GM12878 (cell line): ENCODE data around the gene GOLGA8B. TPM values are rescaled to one million over a fixed set of nuclear protein-coding genes. Genes with fewer than 3 reads are reported as not detected.
A peak's percentile ranks its signal among the peaks of the same experiment; 100 is the strongest.
"Not testable (repeated sequence)": the region's sequence is repeated elsewhere in the genome, so short reads cannot be mapped to it uniquely, and the experiment has no call there.

Experiments
- ATAC-seq: fragments of 200-7000 bp; cut with Tn5 transposase; 3 replicates; pipeline ENCODE4 v1.9.1; 2020; ENCODE audit warnings: mild to moderate bottlenecking, moderate library complexity
- BruUV-seq: library from RNA; stranded (reverse); fragments of 400-500 nt; replicated peaks from 2 replicates; lab custom pipeline; 2021; lab: Mats Ljungman, UMichigan
- CTCF ChIA-PET: fragments of 300-600 bp; sonication (Branson Sonifier 250); formaldehyde crosslinking; extraction: SDS; loops from one replicate; lab custom pipeline; 2021; ENCODE audit warnings: inconsistent platforms; lab: Yijun Ruan, JAX
- POLR2A ChIA-PET: fragments of 350-600 bp; formaldehyde crosslinking; extraction: SDS; loops from one replicate; lab custom pipeline; 2021; ENCODE audit warnings: inconsistent platforms; lab: Charles Lee
- RAD21 ChIA-PET: fragments of 300-600 bp; sonication (Branson Sonifier 250); formaldehyde crosslinking; loops from one replicate; lab custom pipeline; 2023; ENCODE audit warnings: antibody characterized with exemption; ENCODE audit not compliant: unreplicated experiment; lab: Charles Lee
- SMC1A ChIA-PET: fragments of 300-600 bp; sonication (Branson Sonifier 250); formaldehyde crosslinking; loops from one replicate; lab custom pipeline; 2023; ENCODE audit not compliant: unreplicated experiment, uncharacterized antibody; lab: Charles Lee
- DNase-seq: peaks from one replicate; pipeline ENCODE4 v3.0.0-alpha.2; 2011; ENCODE audit warnings: low read depth, low spot score
- FAIRE-seq: peaks from 3 replicates; lab custom pipeline; 2011; peaks lifted over from hg19 to GRCh38; lab: Jason Lieb, UNC
- H2AFZ ChIP-seq: 2 replicates; pipeline ENCODE4 v1.6.0; 2011; ENCODE audit warnings: low read depth, low read length, control low read depth; ENCODE audit not compliant: control insufficient read depth
- H3K27ac ChIP-seq: 2 replicates; pipeline ENCODE4 v1.5.1; 2011; ENCODE audit warnings: control low read depth; ENCODE audit not compliant: control insufficient read depth, insufficient read depth
- H3K27me3 ChIP-seq, 2 experiments: replicated peaks in 1 of 2; 2 replicates each; pipeline versions ENCODE4 v1.6.0 to v1.6.1; 2011; ENCODE audit warnings: low read length in 1 of 2; ENCODE audit not compliant: control insufficient read depth in 2 of 2, insufficient read depth in 2 of 2
- H3K36me3 ChIP-seq, 2 experiments: 2 replicates each; pipeline ENCODE4 v1.5.1; 2011; ENCODE audit warnings: low read length in 1 of 2; ENCODE audit not compliant: control insufficient read depth in 2 of 2, insufficient read depth in 2 of 2
- H3K4me1 ChIP-seq: 2 replicates; pipeline ENCODE4 v1.6.1; 2011; ENCODE audit warnings: mild to moderate bottlenecking, low read length, moderate library complexity, mixed read lengths; ENCODE audit not compliant: control insufficient read depth, insufficient read depth
- H3K4me2 ChIP-seq: 2 replicates; pipeline ENCODE4 v1.6.0; 2011; ENCODE audit warnings: control low read depth; ENCODE audit not compliant: control insufficient read depth, insufficient read depth
- H3K4me3 ChIP-seq: fragments of 200-600 bp; sonication (generic); 2 replicates; pipeline ENCODE4 v1.5.1; 2016
- H3K79me2 ChIP-seq: 2 replicates; pipeline ENCODE4 v1.6.0; 2011; ENCODE audit warnings: low read length; ENCODE audit not compliant: control insufficient read depth, insufficient read depth
- H3K9ac ChIP-seq: 2 replicates; pipeline ENCODE4 v1.8.0; 2011; ENCODE audit warnings: low read length, control low read depth, mixed read lengths; ENCODE audit not compliant: control insufficient read depth, insufficient read depth
- H3K9me3 ChIP-seq: replicated peaks from 3 replicates; pipeline ENCODE4 v1.5.1; 2011; ENCODE audit warnings: mild to moderate bottlenecking, low read length; ENCODE audit not compliant: control insufficient read depth, insufficient read depth
- H4K20me1 ChIP-seq: 2 replicates; pipeline ENCODE4 v1.6.0; 2011; ENCODE audit not compliant: control insufficient read depth, insufficient read depth
- ASH2L ChIP-seq: fragments of 300-600, 200-600 bp; sonication (generic); IDR thresholded peaks from 2 replicates; pipeline ENCODE4 v1.6.1; 2017; ENCODE audit warnings: low read depth, mild to moderate bottlenecking, borderline replicate concordance
- ATF2 ChIP-seq: IDR thresholded peaks from 2 replicates; pipeline ENCODE4 v1.6.1; 2012; ENCODE audit warnings: low read length, inconsistent platforms
- CHD2 ChIP-seq: IDR thresholded peaks from 2 replicates; pipeline ENCODE4 v1.6.1; 2011; ENCODE audit warnings: low read depth, low read length, improper control_type of control experiment, borderline replicate concordance
- DPF2 ChIP-seq: fragments of 450-650 bp; IDR thresholded peaks from 2 replicates; pipeline ENCODE4 v1.6.1; 2017; ENCODE audit warnings: mild to moderate bottlenecking
- EED ChIP-seq: sonication (generic); IDR thresholded peaks from 2 replicates; pipeline ENCODE4 v1.6.1; 2016; ENCODE audit warnings: antibody characterized with exemption, low read depth
- ETV6 ChIP-seq, 2 experiments: fragments of 450-650 bp in 1 of 2; IDR thresholded peaks in 1 of 2; conservative IDR thresholded peaks in 1 of 2; 2 replicates each; pipeline ENCODE4 v1.6.1; 2014; ENCODE audit warnings: antibody characterized with exemption in 1 of 2, borderline replicate concordance in 1 of 2, low read depth in 1 of 2, mild to moderate bottlenecking in 1 of 2, moderate library complexity in 1 of 2
- EZH2 ChIP-seq: IDR thresholded peaks from 2 replicates; pipeline ENCODE4 v1.6.1; 2012; ENCODE audit warnings: low read depth, mild to moderate bottlenecking, control low read depth, inconsistent platforms, low read length, borderline replicate concordance; ENCODE audit not compliant: control insufficient read depth
- NKRF ChIP-seq: fragments of 450-650 bp; conservative IDR thresholded peaks from 2 replicates; pipeline ENCODE4 v1.6.1; 2017; ENCODE audit warnings: mild to moderate bottlenecking, moderate library complexity
- PAX5 ChIP-seq: IDR thresholded peaks from 2 replicates; pipeline ENCODE4 v1.6.1; 2011; ENCODE audit warnings: low read depth, low read length, borderline replicate concordance
- RELA ChIP-seq: fragments of 450-650 bp; IDR thresholded peaks from 2 replicates; pipeline ENCODE4 v1.8.0; 2014; ENCODE audit warnings: borderline replicate concordance; ENCODE audit not compliant: partially characterized antibody
- TAF1 ChIP-seq: IDR thresholded peaks from 2 replicates; pipeline ENCODE4 v1.6.1; 2011; ENCODE audit warnings: mild to moderate bottlenecking, low read depth, low read length, borderline replicate concordance
- YBX1 ChIP-seq: fragments of 450-650 bp; IDR thresholded peaks from 2 replicates; pipeline ENCODE4 v1.6.1; 2016; ENCODE audit warnings: antibody characterized with exemption
- WGBS: methylation state at CpG from one replicate; pipeline ENCODE4 v1.1.6; 2016; ENCODE audit warnings: low lambda C conversion rate; ENCODE audit not compliant: insufficient replicate concordance, insufficient coverage; ENCODE audit errors: missing lambda C conversion rate; 5-methylcytosine and 5-hydroxymethylcytosine counted together
- in situ Hi-C: fragments of 300-500 bp; cut with MboI; formaldehyde crosslinking; loops from 9 replicates; pipeline ENCODE4 v1.14.3; 2018; ENCODE audit warnings: mixed read lengths
- intact Hi-C: fragments of 100-400 bp; cut with micrococcal nuclease; formaldehyde crosslinking; loops from one replicate; pipeline ENCODE4 v1.14.2; 2022; ENCODE audit not compliant: unreplicated experiment
- polyA plus RNA-seq, 11 experiments: library from polyadenylated mRNA; depleted of rRNA in 4 of 11; unstranded in 6 of 11; stranded (reverse) in 5 of 11; fragments of >200 nt; fragmentation: Nextera tagmentation in 4 of 11; fragmentation: Illumina TruSeq in 1 of 11; extraction: Ambion mirVana in 4 of 11; extraction: Trizol in 1 of 11; gene quantifications; 1 replicate in 1 of 11; 2 replicates in 10 of 11; pipeline versions ENCODE4 v1.2.1 to v1.2.3, GENCODE V29; 2011 to 2016; ENCODE audit warnings: inconsistent platforms in 2 of 11, missing spikeins in 2 of 11, low read depth in 1 of 11
- total RNA-seq, 4 experiments: library from RNA; depleted of rRNA in 3 of 4; stranded (reverse); fragments of >200 nt in 3 of 4; fragmentation: Illumina TruSeq in 1 of 4; extraction: Trizol in 1 of 4; gene quantifications; 2 replicates each; pipeline versions ENCODE4 v1.2.1 to v1.2.3, GENCODE V29; 2013 to 2021

Gene GOLGA8B
- total and polyA plus RNA-seq, 10 of the 15 experiments (the other 5 are each of a cell fraction or from before 2014, with no cell fraction given), result 18.5 to 302 (median 78.7) TPM

- TF ChIP-seq EZH2 (no peak), YBX1 (no peak), ETV6 (conservative IDR thresholded peaks at IDR 0.05 in 1 of 2, IDR thresholded peaks at IDR 0.05 in 1 of 2; ENCODE audit: borderline replicate concordance in 1 of 2, low read depth in 1 of 2) (no peak), TAF1 (peak; percentile 43; the same call in 1 of the 2 replicates), RELA (no peak), ASH2L (no peak), DPF2 (peak; percentile 73), PAX5 (peak; percentile 16; the same call in 1 of the 2 replicates), CHD2 (peak; percentile 18; the same call in 1 of the 2 replicates), ATF2 (no peak), EED (no peak; the same call in 1 of the 2 replicates), NKRF (0 out of 2 replicates have a peak, but pooled peaks have one; percentile 20)
- TF ChIP-seq, all 136 proteins: peak for 17
These were observed at the start of gene GOLGA8B (continued) for GRCh38 chr15:34583399-34584329.

GRCh38 chr15:34633165-34633564, 49.7 kb upstream of the GOLGA8B start:
- in situ Hi-C loops, result not testable (repeated sequence)

More at GRCh38 chr15:34633165-34633564, 49.7 kb upstream of the GOLGA8B start:
- ATAC-seq, DNase-seq, BruUV-seq, H3K9ac ChIP-seq, SMC1A ChIA-PET, H3K4me2 ChIP-seq, RAD21 ChIA-PET, H4K20me1 ChIP-seq, H3K4me3 ChIP-seq, intact Hi-C loops, H3K27me3 ChIP-seq, H3K36me3 ChIP-seq, FAIRE-seq, CTCF ChIA-PET, H3K9me3 ChIP-seq, H3K4me1 ChIP-seq, H2AFZ ChIP-seq, H3K79me2 ChIP-seq, H3K27ac ChIP-seq, POLR2A ChIA-PET: not testable (repeated sequence)
- WGBS, result 68% methylated on average over 3 of the region's 3 CpGs
